Ishikawa (cell line): ENCODE data around the gene MYO9B.

ENCODE experiments used
- CEBPB ChIP-seq: IDR thresholded peaks from 2 replicates; pipeline ENCODE4 v1.6.1; 2012
- CREB1 ChIP-seq: IDR thresholded peaks from 2 replicates; pipeline ENCODE4 v1.6.1; 2012; ENCODE audit warnings: low read depth
- EGR1 ChIP-seq: IDR thresholded peaks from 2 replicates; pipeline ENCODE4 v1.6.1; 2012
- EP300 ChIP-seq: IDR thresholded peaks from 2 replicates; pipeline ENCODE4 v1.6.1; 2012; ENCODE audit warnings: borderline replicate concordance
- FOXM1 ChIP-seq: IDR thresholded peaks from 2 replicates; pipeline ENCODE4 v1.6.1; 2012; ENCODE audit warnings: low read depth, borderline replicate concordance
- MAX ChIP-seq: IDR thresholded peaks from 2 replicates; pipeline ENCODE4 v1.6.1; 2012
- NFIC ChIP-seq: IDR thresholded peaks from 2 replicates; pipeline ENCODE4 v1.6.1; 2012
- RAD21 ChIP-seq: IDR thresholded peaks from 2 replicates; pipeline ENCODE4 v1.6.1; 2012; ENCODE audit warnings: low read depth
- REST ChIP-seq: IDR thresholded peaks from 2 replicates; pipeline ENCODE4 v1.6.1; 2012; ENCODE audit warnings: low read depth, mild to moderate bottlenecking
- TAF1 ChIP-seq: IDR thresholded peaks from 2 replicates; pipeline ENCODE4 v1.6.1; 2012; ENCODE audit warnings: low read depth, mild to moderate bottlenecking
- TCF12 ChIP-seq: IDR thresholded peaks from 2 replicates; pipeline ENCODE4 v1.6.1; 2012; ENCODE audit warnings: low read depth
- TEAD4 ChIP-seq: IDR thresholded peaks from 2 replicates; pipeline ENCODE4 v1.6.1; 2012
- YY1 ChIP-seq: IDR thresholded peaks from 2 replicates; pipeline ENCODE4 v1.6.1; 2012; ENCODE audit warnings: low read depth
- ZBTB7A ChIP-seq: IDR thresholded peaks from 2 replicates; pipeline ENCODE4 v1.6.1; 2012; ENCODE audit warnings: low read depth
- TF ChIP-seq, protein P1 (sequence below): IDR thresholded peaks from 2 replicates; pipeline ENCODE4 v1.6.1; 2012

The MYO9B gene

DNA sequence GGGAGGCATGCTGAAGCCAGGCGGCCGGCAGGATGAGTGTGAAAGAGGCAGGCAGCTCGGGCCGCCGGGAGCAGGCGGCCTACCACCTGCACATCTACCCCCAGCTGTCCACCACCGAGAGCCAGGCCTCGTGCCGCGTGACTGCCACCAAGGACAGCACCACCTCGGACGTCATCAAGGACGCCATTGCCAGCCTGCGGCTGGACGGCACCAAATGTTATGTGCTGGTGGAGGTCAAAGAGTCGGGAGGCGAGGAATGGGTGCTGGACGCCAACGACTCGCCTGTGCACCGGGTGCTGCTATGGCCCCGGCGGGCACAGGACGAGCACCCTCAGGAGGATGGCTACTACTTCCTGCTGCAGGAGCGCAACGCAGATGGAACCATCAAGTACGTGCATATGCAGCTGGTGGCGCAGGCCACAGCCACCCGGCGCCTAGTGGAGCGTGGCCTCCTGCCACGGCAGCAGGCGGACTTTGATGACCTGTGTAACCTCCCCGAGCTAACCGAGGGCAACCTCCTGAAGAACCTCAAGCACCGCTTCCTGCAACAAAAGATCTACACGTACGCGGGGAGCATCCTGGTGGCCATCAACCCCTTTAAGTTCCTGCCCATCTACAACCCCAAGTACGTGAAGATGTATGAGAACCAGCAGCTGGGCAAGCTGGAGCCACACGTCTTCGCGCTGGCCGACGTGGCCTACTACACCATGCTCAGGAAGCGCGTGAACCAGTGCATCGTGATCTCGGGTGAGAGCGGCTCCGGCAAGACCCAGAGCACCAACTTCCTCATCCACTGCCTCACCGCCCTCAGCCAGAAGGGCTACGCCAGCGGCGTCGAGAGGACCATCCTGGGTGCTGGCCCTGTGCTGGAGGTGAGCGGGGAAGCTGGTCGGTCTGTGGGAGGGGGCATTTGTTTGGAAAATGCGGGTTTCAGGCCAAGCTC, 26.4 kb downstream of the MYO9B start:
- TF ChIP-seq FOXM1 = no peak
- TF ChIP-seq TCF12 = no peak
- no peak for TF ChIP-seq MAX
- no peak for TF ChIP-seq EP300
- no peak for TF ChIP-seq YY1
- TF ChIP-seq REST = no peak
- no peak for TF ChIP-seq RAD21
- no peak for TF ChIP-seq CEBPB
- TF ChIP-seq, protein P1, sequence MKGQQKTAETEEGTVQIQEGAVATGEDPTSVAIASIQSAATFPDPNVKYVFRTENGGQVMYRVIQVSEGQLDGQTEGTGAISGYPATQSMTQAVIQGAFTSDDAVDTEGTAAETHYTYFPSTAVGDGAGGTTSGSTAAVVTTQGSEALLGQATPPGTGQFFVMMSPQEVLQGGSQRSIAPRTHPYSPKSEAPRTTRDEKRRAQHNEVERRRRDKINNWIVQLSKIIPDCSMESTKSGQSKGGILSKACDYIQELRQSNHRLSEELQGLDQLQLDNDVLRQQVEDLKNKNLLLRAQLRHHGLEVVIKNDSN = no peak
- TF ChIP-seq CREB1 = no peak

GRCh38 chr19:17103177-17103576, 27.6 kb downstream of the MYO9B start:
- TF ChIP-seq TAF1 = no peak
- TF ChIP-seq, protein P1 = no peak
- no peak for TF ChIP-seq MAX
- TF ChIP-seq RAD21 = peak; percentile 65

GRCh38 chr19:17104679-17105078, 29.1 kb downstream of the MYO9B start:
- no peak for TF ChIP-seq TAF1
- TF ChIP-seq NFIC = no peak
- no peak for TF ChIP-seq RAD21
- no peak for TF ChIP-seq TEAD4
- TF ChIP-seq TCF12 = no peak
- TF ChIP-seq REST = no peak
- TF ChIP-seq, protein P1 = no peak
- no peak for TF ChIP-seq EGR1
- no peak for TF ChIP-seq CREB1
- TF ChIP-seq MAX = no peak
- TF ChIP-seq YY1 = no peak
- TF ChIP-seq FOXM1 = no peak
- no peak for TF ChIP-seq ZBTB7A
- no peak for TF ChIP-seq CEBPB
- no peak for TF ChIP-seq EP300

DNA sequence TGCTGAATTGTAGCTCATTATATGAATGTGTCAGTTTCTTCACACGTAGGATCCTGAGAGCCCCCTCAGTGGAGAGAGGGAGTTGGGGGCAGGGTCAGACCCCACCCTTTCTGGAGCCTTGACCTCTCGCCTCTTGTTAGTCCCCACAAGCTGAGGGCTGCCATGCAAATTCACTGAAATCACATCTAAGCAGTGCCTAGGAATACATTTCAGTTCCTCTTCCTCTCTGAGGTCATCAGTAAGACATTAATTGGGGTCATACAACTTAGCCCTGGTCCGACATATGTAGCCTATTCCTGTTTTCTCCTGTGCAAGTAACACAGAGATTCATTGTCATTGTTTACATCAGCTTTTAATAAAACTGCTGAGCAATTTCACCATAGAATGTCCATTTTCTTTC, 30.0 kb downstream of the MYO9B start:
- TF ChIP-seq FOXM1 (no peak), TAF1 (no peak), CEBPB (no peak), NFIC (no peak), REST (no peak), YY1 (no peak), ZBTB7A (no peak), TEAD4 (no peak)
- TF ChIP-seq, protein P1 = no peak
